HUES64 (cell line): ENCODE results near the gene CCNB2. TPM values are rescaled to one million over a fixed set of nuclear protein-coding genes. Genes with fewer than 3 reads are reported as not detected.

Source experiments
- H3K27ac ChIP-seq: 2 replicates; pipeline ENCODE4 v1.7.0; 2013; ENCODE audit warnings: low read depth, low read length, inconsistent platforms
- H3K27me3 ChIP-seq: 2 replicates; pipeline ENCODE4 v1.6.1; 2013; ENCODE audit warnings: mild to moderate bottlenecking, low read length; ENCODE audit not compliant: insufficient read depth
- H3K36me3 ChIP-seq: 2 replicates; pipeline ENCODE4 v1.6.1; 2013; ENCODE audit warnings: mild to moderate bottlenecking, low read length; ENCODE audit not compliant: insufficient read depth
- H3K4me1 ChIP-seq: 2 replicates; pipeline ENCODE4 v1.6.1; 2013; ENCODE audit warnings: mild to moderate bottlenecking, low read length, moderate library complexity; ENCODE audit not compliant: insufficient read depth
- H3K4me3 ChIP-seq: 2 replicates; pipeline ENCODE4 v1.5.1; 2013; ENCODE audit warnings: mild to moderate bottlenecking, low read length, moderate library complexity
- H3K9ac ChIP-seq: 2 replicates; pipeline ENCODE4 v1.6.1; 2013; ENCODE audit warnings: mild to moderate bottlenecking, low read depth, low read length
- H3K9me3 ChIP-seq: 2 replicates; pipeline ENCODE4 v1.6.1; 2013; ENCODE audit warnings: low read depth, low read length; ENCODE audit not compliant: insufficient read depth
- WGBS: fragments of 150-250, 120-280 bp; methylation state at CpG from one replicate; pipeline ENCODE4 v1.1.7; 2013; ENCODE audit warnings: missing lambda C conversion rate; 5-methylcytosine and 5-hydroxymethylcytosine counted together
- polyA plus RNA-seq, 2 experiments: library from polyadenylated mRNA; stranded (reverse); fragments of 50-300 nt; gene quantifications; one replicate each; pipeline ENCODE4 v1.2.3, GENCODE V29; 2013

Gene CCNB2
- 90.0 TPM for polyA plus RNA-seq (2013, experiment 1 of 2)
- polyA plus RNA-seq (2013, experiment 2 of 2) = 106 TPM

DNA sequence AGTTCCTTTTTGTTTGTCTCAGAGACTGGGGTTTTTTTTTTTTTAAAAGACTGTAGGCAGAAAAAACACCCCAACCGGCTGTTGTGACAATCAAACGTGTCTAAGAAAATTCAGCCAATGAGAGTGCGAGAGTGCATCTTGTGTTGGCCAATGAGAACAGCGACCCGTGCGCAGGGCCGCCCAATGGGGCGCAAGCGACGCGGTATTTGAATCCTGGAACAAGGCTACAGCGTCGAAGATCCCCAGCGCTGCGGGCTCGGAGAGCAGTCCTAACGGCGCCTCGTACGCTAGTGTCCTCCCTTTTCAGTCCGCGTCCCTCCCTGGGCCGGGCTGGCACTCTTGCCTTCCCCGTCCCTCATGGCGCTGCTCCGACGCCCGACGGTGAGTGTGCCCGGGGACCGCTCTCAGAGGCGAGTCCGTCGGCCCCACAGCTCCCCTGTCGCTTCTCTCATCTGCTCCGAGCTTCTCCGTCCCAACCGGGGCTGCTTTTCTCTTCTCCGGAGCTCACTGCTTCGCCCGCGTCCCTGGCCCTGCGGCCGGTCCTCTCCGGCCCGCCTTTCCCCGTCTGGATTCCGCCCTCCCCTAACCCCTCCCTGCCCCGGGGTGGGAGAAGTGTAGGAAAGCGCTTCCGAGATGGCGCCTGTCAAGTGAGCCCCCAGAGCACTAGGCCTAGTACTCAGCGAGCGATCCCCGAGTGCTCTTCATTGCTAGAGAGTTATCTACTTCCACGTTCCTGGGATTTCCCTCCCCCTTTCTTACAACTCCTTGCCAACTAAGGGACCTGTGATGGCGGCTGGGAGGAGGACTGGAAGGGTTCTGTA lies at the start of gene CCNB2:
TSS of gene CCNB2 (plus strand) at position 235 of the 821 bp plus-strand sequence. CDS start at position 358, 123 bp downstream.
- H3K27ac ChIP-seq = peak within 1 kb of the TSS; percentile 97
- H3K4me1 ChIP-seq = peaks cover 10% of the 10 kb centered on the region; the same call in 1 of the 2 replicates
- no peaks in the 10 kb centered on the region for H3K27me3 ChIP-seq
- H3K4me3 ChIP-seq = peak within 1 kb of the TSS; percentile 80
- peak within 1 kb of the TSS; percentile 96 for H3K9ac ChIP-seq
- H3K9me3 ChIP-seq = no peaks in the 10 kb centered on the region
- H3K36me3 ChIP-seq = peaks cover 31% of the 10 kb centered on the region
- WGBS = under 1% methylated on average over 53 of the region's 57 CpGs

GRCh38 chr15:59059076-59059597 lies 45.8 kb upstream of the CCNB2 start:
- Histone ChIP-seq H3K36me3 (peaks cover 95% of the 10 kb centered on the region), H3K9ac (no peak overlapping the region), H3K9me3 (no peaks in the 10 kb centered on the region), H3K4me1 (no peaks in the 10 kb centered on the region), H3K4me3 (no peak overlapping the region), H3K27ac (no peak overlapping the region), H3K27me3 (no peaks in the 10 kb centered on the region)
- WGBS = 95% methylated on average over 2 of the region's 2 CpGs

- Histone ChIP-seq H3K36me3 (peaks cover 95% of the 10 kb centered on the region), H3K27ac (no peak overlapping the region), H3K4me3 (no peak overlapping the region), H3K9me3 (no peaks in the 10 kb centered on the region), H3K27me3 (no peaks in the 10 kb centered on the region), H3K4me1 (no peaks in the 10 kb centered on the region), H3K9ac (no peak overlapping the region)
- 93% methylated on average over 4 of the region's 4 CpGs for WGBS
These were observed 44.6 kb upstream of the CCNB2 start for GRCh38 chr15:59060348-59060747.

DNA sequence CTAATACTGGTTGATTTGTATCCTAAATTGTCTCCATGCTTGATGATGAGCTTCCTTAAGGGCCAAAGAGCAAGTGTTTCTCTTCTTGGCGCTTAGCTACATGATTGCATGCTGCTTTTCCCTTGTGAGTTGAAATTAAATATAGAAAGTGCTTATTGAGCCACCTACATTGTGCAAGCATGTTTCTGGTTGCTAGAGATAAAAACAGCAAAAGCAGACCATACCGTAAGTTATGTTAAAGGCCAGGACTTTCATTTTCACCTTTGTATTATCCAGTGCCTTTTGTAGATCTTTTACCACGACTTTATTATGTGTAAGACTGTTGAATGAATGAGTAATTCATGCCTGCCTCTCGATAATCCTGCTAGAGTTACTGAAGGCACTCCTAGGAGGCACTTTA lies 41.9 kb upstream of the CCNB2 start:
- Histone ChIP-seq H3K9ac (no peak overlapping the region), H3K9me3 (no peaks in the 10 kb centered on the region), H3K27me3 (no peaks in the 10 kb centered on the region), H3K4me1 (no peaks in the 10 kb centered on the region), H3K36me3 (peaks cover 94% of the 10 kb centered on the region), H3K27ac (no peak overlapping the region), H3K4me3 (no peak overlapping the region)
- 98% methylated on average over 4 of the region's 4 CpGs for WGBS

- Histone ChIP-seq H3K9me3 (no peaks in the 10 kb centered on the region), H3K4me3 (no peak overlapping the region), H3K4me1 (no peaks in the 10 kb centered on the region), H3K27me3 (no peaks in the 10 kb centered on the region), H3K9ac (no peak overlapping the region), H3K27ac (no peak overlapping the region), H3K36me3 (peaks cover 76% of the 10 kb centered on the region)
- 100% methylated on average over 1 of the region's 1 CpG for WGBS
These were observed 35.5 kb upstream of the CCNB2 start for GRCh38 chr15:59069430-59069829.

GRCh38 chr15:59074607-59075006 lies 30.3 kb upstream of the CCNB2 start:
- Histone ChIP-seq H3K4me1 (no peaks in the 10 kb centered on the region), H3K36me3 (peaks cover 69% of the 10 kb centered on the region), H3K27ac (no peak overlapping the region), H3K27me3 (no peaks in the 10 kb centered on the region), H3K9me3 (no peaks in the 10 kb centered on the region), H3K9ac (no peak overlapping the region), H3K4me3 (no peak overlapping the region)
- no CpG with 5 or more reads among the region's 1 CpG for WGBS

- Histone ChIP-seq H3K27me3 (no peaks in the 10 kb centered on the region), H3K4me3 (no peak overlapping the region), H3K9me3 (no peaks in the 10 kb centered on the region), H3K9ac (no peak overlapping the region), H3K27ac (no peak overlapping the region), H3K36me3 (peaks cover 82% of the 10 kb centered on the region), H3K4me1 (no peaks in the 10 kb centered on the region)
- WGBS = 96% methylated on average over 2 of the region's 2 CpGs
These were observed 17.2 kb upstream of the CCNB2 start for GRCh38 chr15:59087731-59088130.

DNA sequence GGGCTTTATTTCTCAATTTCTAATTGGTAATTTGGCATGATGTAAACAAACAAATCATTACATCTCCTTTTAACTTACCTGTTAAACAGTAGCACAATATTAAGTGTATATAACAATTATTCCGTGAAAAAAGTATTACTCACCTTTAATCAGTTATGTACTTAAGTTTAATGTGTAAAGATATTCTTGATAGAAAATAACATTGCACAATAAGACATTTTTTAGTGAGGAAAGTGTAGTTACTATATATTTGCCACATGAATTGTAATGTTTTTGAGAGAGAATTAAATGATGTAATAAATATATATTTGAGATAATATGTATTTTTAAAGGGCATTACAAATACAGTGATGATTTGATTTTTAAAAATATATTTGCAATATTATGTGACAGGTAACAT lies 10.9 kb upstream of the CCNB2 start:
- H3K36me3 ChIP-seq = peaks cover 84% of the 10 kb centered on the region
- no peaks in the 10 kb centered on the region for H3K4me1 ChIP-seq
- H3K27me3 ChIP-seq = no peaks in the 10 kb centered on the region
- H3K9ac ChIP-seq = no peak overlapping the region
- H3K27ac ChIP-seq = no peak overlapping the region
- H3K9me3 ChIP-seq = no peaks in the 10 kb centered on the region
- no peak overlapping the region for H3K4me3 ChIP-seq
- WGBS = no CpG with 5 or more reads among the region's 1 CpG

- Histone ChIP-seq H3K9ac (no peak overlapping the region), H3K4me3 (no peak overlapping the region), H3K27me3 (no peaks in the 10 kb centered on the region), H3K9me3 (no peaks in the 10 kb centered on the region), H3K36me3 (peaks cover 61% of the 10 kb centered on the region), H3K27ac (no peak overlapping the region), H3K4me1 (no peaks in the 10 kb centered on the region)
- 95% methylated on average over 3 of the region's 3 CpGs for WGBS
These were observed 8.5 kb upstream of the CCNB2 start for GRCh38 chr15:59096429-59096828.

DNA sequence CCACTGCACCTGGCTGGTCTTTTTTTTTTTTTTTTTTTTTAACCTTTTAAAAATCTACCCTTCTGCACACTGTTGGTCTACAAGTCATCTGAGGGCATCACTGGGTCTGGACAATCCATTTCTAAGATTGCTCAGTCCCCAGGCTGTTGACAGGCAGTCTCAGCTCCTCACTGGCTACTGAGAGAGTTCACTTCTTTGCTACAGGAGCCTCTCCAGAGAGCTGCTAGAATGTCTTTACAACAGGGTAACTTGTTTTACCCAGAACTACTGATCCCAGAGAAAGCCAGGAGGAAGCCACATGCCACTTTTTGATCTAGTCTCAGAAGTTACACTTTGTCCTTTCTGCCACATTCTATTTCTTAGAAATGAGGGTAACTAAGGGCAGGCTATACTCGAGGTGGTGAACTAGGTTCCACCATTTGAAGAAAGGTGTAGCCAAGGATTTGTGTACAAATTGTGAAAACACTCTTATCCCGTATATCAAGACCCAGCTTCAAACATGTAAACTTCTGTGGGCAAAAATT lies 5.7 kb upstream of the CCNB2 start:
- Histone ChIP-seq H3K9ac (no peak overlapping the region), H3K36me3 (peaks cover 33% of the 10 kb centered on the region), H3K27ac (no peak overlapping the region), H3K4me3 (no peak overlapping the region), H3K9me3 (no peaks in the 10 kb centered on the region), H3K4me1 (no peaks in the 10 kb centered on the region), H3K27me3 (no peaks in the 10 kb centered on the region)
- 71% methylated on average over 1 of the region's 2 CpGs for WGBS

GRCh38 chr15:59104602-59104911 lies 389 bp upstream of the CCNB2 start:
- H3K9me3 ChIP-seq = no peaks in the 10 kb centered on the region
- H3K9ac ChIP-seq = peak overlapping the region; percentile 96
- H3K4me1 ChIP-seq = peaks cover 10% of the 10 kb centered on the region; the same call in 1 of the 2 replicates
- H3K27me3 ChIP-seq = no peaks in the 10 kb centered on the region
- peaks cover 28% of the 10 kb centered on the region for H3K36me3 ChIP-seq
- 10% methylated on average over 9 of the region's 9 CpGs for WGBS
- H3K27ac ChIP-seq = peak overlapping the region; percentile 97
- H3K4me3 ChIP-seq = peak overlapping the region; percentile 80
